Body of pancreas (tissue), 4 donors: ENCODE measurements around the gene CALCOCO1. TPM values are rescaled to one million over a fixed set of nuclear protein-coding genes. Genes with fewer than 3 reads are reported as not detected.

Source experiments
- ATAC-seq: fragments of 150-250 bp; one replicate; pipeline ENCODE4 v1.9.1; 2016
- DNase-seq, 4 donors: peaks; one replicate each; pipeline ENCODE4 v3.0.0-alpha.2; 2019
- H3K27ac ChIP-seq, 4 donors: fragments of 200-600 bp; sonication (generic); 1 replicate in 3 of 4; 2 replicates in 1 of 4; pipeline versions ENCODE4 v1.5.1 to v1.6.1; 2016 to 2019; ENCODE audit warnings: mild to moderate bottlenecking in 1 of 4, mixed read lengths in 1 of 4, moderate library complexity in 1 of 4
- H3K27me3 ChIP-seq, 2 donors: fragments of 200-600 bp; sonication (generic); one replicate each; pipeline ENCODE4 v1.6.0; 2016; ENCODE audit warnings: mild to moderate bottlenecking in 1 of 2
- H3K36me3 ChIP-seq, 2 donors: fragments of 200-600 bp; sonication (generic); replicated peaks in 1 of 2; 2 replicates each; pipeline ENCODE4 v1.5.1; 2016; ENCODE audit warnings: low read depth in 2 of 2; ENCODE audit not compliant: insufficient read depth in 1 of 2
- H3K4me1 ChIP-seq: fragments of 200-600 bp; sonication (generic); one replicate; pipeline ENCODE4 v1.6.0; 2016
- H3K4me3 ChIP-seq, 2 donors: fragments of 200-600 bp; sonication (generic); 1 replicate in 1 of 2; 2 replicates in 1 of 2; pipeline ENCODE4 v1.5.1; 2016 to 2019
- H3K9me3 ChIP-seq, 3 donors: fragments of 200-600 bp; sonication (generic); 1 replicate in 2 of 3; 2 replicates in 1 of 3; pipeline ENCODE4 v1.5.1; 2016
- CTCF ChIP-seq, 7 experiments: fragments of 450-650 bp in 4 of 7; fragments of 200-600 bp in 3 of 7; sonication (generic) in 3 of 7; IDR thresholded peaks; one replicate each; pipeline ENCODE4 v1.5.1; 2016 to 2019; ENCODE audit warnings: antibody characterized with exemption in 7 of 7
- POLR2A ChIP-seq, 3 donors: fragments of 450-650 bp; IDR thresholded peaks; one replicate each; pipeline ENCODE4 v1.6.1; 2016; ENCODE audit warnings: antibody characterized with exemption in 3 of 3, mild to moderate bottlenecking in 2 of 3
- WGBS, 2 donors: methylation state at CpG; one replicate each; pipeline ENCODE4 v1.1.5; 2017; 5-methylcytosine and 5-hydroxymethylcytosine counted together
- intact Hi-C: fragments of 100-400 bp; cut with DNase I; formaldehyde crosslinking; loops from one replicate; pipeline ENCODE4 v1.15.1; 2023
- total RNA-seq, 2 donors: library from RNA; depleted of rRNA; stranded (reverse); fragments of >200 nt; gene quantifications; one replicate each; pipeline ENCODE4 v1.1.0, GENCODE V29; 2016

Gene CALCOCO1
- 100 to 1,000 TPM; 109 to 153 TPM for total RNA-seq

GRCh38 chr12:53727310-53728041 lies at the start of gene CALCOCO1:
Gene CALCOCO1, minus strand, starts transcription at chr12:53727452. Its CDS starts 2,210 bp downstream, at chr12:53725242.
- Histone ChIP-seq H3K27me3 (no peaks in the 10 kb centered on the region), H3K4me1 (peaks cover 12% of the 10 kb centered on the region), H3K9me3 (no peaks in the 10 kb centered on the region), H3K4me3 (peak within 1 kb of the TSS; percentile 78 to 91), H3K27ac (peak within 1 kb of the TSS; percentile 22 to 63 (median 49)), H3K36me3 (peaks cover 5 to 10% of the 10 kb centered on the region in 2 donors)
- DNase-seq (peak; percentile 97 to 99 (median 98)), ATAC-seq (peak; percentile 100)
- peak in 2 of 3 donors; percentile 64 for TF ChIP-seq POLR2A (IDR thresholded peaks at IDR 0.05)
- TF ChIP-seq CTCF (IDR thresholded peaks at IDR 0.05) = no peak
- intact Hi-C loops = no loop called here
- WGBS, 2 donors = 0% methylated on average over 20 to 38 of the region's 38 CpGs

- no peaks in the 10 kb centered on the region for H3K4me1 ChIP-seq
- DNase-seq (no peak), ATAC-seq (no peak)
- H3K27ac ChIP-seq = no peak overlapping the region
- no peaks in the 10 kb centered on the region for H3K9me3 ChIP-seq
- H3K4me3 ChIP-seq = no peak overlapping the region
- H3K27me3 ChIP-seq = no peaks in the 10 kb centered on the region
- WGBS, 2 donors = 89 to 96% methylated on average over 1 of the region's 1 CpG
- intact Hi-C loops = no loop called here
- TF ChIP-seq POLR2A (IDR thresholded peaks at IDR 0.05) (no peak), CTCF (IDR thresholded peaks at IDR 0.05) (no peak)
- H3K36me3 ChIP-seq = no peaks in the 10 kb centered on the region
Measured at GRCh38 chr12:53776872-53777271, 49.6 kb upstream of the CALCOCO1 start.

GRCh38 chr12:53775478-53776145 lies 48.4 kb upstream of the CALCOCO1 start:
- Histone ChIP-seq H3K27ac (no peak overlapping the region), H3K36me3 (no peaks in the 10 kb centered on the region), H3K9me3 (no peaks in the 10 kb centered on the region), H3K4me3 (no peak overlapping the region), H3K4me1 (no peaks in the 10 kb centered on the region), H3K27me3 (no peaks in the 10 kb centered on the region)
- WGBS, 2 donors = 56 to 63% methylated on average over 6 of the region's 6 CpGs
- peak; percentile 35 for ATAC-seq
- TF ChIP-seq CTCF (IDR thresholded peaks at IDR 0.05) (no peak), POLR2A (IDR thresholded peaks at IDR 0.05) (no peak)
- DNase-seq = peak in 1 of 4 donors; percentile 22
- intact Hi-C loops = no loop called here

GRCh38 chr12:53770281-53770680 lies 43.0 kb upstream of the CALCOCO1 start:
- Histone ChIP-seq H3K27me3 (no peaks in the 10 kb centered on the region), H3K4me1 (no peaks in the 10 kb centered on the region), H3K4me3 (no peak overlapping the region), H3K27ac (no peak overlapping the region), H3K9me3 (no peaks in the 10 kb centered on the region), H3K36me3 (no peaks in the 10 kb centered on the region)
- intact Hi-C loops = no loop called here
- no peak for DNase-seq
- TF ChIP-seq CTCF (IDR thresholded peaks at IDR 0.05) (no peak), POLR2A (IDR thresholded peaks at IDR 0.05) (no peak)
- no peak for ATAC-seq
